AML-193 (cell line): ENCODE measurements around the gene EFCC1.

Experiments used
- DNase-seq, 2 experiments: peaks; one replicate each; lab custom pipeline; 2025; lab: John Stamatoyannopoulos, UW

Gene EFCC1

DNA sequence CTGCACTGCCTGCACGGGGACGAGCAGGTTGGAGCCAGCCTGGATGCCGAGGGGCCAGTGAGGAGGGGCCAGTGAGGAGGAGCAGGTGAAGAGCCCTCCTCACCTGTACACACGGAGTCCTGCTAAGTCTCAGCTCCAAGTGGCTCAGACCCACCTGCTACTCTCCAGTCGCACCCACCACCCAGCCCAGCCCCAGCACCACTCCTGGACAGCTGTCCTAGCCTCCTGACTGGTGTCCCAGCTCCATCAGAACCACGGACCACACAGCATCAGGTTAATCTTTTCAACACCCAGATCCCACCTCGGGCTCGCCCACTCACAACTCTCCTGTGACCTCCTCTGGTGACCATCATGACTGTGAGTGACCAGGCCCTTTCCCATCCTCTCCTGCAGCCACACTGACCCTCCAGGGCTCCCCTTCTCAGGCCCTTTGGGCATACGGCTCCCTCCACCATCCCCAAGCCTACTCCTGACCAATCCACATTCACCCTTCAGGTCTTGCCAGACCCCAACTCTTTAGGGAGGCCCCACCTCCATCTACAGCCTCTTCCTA lies 13.8 kb downstream of the EFCC1 start:
- DNase-seq = no peak

DNA sequence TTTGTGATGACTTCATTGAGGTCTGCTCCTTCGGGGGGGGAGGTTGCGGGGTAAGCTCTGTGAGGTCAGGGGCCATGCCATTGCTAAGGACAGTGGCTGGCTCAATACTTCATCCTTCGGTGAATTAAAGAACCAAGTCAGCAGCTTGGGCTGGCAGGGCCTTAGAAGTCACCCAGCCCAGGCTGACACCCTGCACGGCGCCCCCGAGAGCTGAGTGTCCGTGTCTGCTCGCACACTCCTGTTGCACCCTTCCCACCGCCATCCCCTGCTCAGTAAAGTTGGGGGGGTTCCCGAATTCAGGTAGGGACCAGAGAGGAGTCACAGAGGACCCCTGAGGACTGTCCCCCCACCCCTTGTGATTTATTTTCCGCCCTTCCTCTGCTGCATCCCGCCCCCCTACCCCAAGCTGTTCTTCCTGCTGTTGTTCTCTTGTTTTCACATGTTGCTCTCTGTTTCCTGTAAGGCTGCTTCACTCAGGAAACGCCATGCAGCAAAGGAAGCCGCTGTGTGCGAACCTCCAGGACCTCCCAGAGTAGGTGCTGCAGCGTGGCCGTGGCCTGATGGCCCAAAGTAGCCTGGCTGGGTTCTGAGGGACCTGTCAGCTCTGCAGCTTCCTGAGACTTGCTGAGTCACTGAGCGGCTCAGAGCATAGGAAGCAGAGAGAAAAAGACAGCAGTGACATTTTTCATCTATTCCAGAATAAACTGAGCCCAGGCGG lies 14.4 kb downstream of the EFCC1 start:
- DNase-seq = no peak

GRCh38 chr3:129016356-129016719 lies 15.2 kb downstream of the EFCC1 start:
- DNase-seq = peak in 1 of 2 experiments; percentile 20

DNA sequence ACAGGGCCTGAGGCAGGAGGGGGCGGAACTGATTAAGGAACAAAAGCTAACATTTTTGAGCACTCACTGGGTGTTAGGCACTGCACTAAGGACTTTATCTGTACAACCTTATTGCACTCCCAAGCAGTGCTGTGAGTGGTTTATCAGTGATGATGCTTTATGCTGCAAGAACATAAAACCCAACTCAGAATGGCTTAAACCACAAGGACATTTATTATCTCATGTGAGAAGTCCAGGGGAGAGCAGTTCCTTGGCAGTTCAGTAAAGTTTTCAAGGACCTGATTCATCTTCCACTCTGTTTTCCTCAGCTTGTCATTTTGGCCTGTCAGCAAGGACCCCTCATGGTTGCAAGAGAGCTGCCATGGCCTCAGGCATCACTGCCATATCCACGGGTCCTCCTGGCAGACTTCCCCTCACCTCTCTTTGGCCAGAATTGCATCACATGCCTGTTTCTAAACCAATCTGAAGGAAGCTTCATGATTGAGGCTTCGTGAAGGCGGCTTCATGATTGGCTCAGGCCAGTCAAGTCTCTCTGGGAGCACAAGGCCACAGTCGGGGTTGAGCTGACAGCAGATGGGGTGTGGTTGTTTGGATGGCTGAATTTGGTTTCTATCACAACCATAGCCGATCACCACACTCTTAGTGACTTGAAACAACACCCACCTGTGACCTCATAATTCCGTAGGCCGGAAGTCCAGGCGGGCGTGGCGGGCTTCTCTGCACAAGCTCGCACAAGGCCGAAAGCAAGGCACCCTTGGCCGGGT lies 15.8 kb downstream of the EFCC1 start:
- DNase-seq = no peak

DNA sequence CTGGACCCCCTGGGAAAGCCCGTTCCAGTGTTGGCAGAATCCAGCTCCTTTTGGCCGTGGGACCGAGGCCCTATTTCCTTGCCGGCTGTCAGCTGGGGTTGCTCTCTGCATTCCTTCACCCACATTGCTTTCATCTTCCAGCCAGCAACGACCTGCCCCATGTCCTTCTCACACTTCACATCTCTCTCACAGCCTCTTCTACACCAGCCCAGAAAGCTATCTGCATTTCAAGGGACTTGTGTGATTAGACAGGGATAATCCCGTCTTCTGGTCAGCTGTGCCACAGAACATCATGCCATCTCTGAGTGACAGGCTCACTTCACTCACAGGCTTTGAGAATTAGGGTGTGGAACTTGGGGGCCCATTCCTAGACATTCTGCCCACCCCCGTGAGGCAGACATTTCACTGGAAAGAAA lies 16.4 kb downstream of the EFCC1 start:
- DNase-seq = no peak

GRCh38 chr3:129018271-129018670 lies 17.2 kb downstream of the EFCC1 start:
- no peak for DNase-seq

GRCh38 chr3:129018751-129019150 lies 17.6 kb downstream of the EFCC1 start:
- no peak for DNase-seq

DNA sequence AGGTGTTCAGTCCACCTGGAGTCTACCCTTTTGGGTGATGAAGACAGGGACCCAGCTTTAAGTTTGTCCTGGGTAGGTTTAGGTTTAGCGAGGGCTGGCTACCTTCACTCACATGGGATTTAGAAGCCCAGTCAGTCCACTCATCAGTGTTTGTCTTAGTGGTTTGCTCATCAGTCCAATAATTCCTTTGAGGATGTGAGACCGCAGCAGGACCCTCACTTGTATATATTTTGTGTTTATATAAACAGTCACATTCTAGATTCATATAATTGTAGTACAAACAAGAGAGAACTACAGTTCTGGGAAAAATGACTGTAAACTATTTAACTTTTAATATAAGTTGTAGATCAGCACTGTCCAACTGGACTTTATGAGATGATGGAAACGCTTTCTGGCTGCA lies 18.2 kb downstream of the EFCC1 start:
- DNase-seq = no peak

DNA sequence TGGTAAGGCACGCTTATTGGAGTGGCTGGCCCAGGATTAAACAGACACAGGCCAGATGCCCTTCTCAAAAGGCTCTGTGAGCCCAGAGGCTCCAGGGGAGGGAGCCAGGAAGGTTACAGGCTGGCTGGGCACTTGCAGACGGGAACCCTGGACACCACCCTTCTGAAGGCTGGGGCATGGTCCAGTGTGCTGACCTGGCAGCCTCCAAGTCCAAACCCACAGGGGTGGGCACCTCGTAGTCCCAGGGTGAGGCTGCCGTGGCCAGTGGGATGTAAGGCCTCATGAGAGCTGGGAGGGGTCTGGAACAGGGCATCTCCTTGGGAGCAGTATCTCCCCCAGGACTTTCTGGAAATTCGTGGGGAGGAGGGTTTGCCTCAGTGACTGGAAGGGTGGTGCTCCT lies 19.6 kb downstream of the EFCC1 start:
- no peak for DNase-seq

- DNase-seq = no peak
Observed at GRCh38 chr3:129021140-129021551, 20.0 kb downstream of the EFCC1 start.

GRCh38 chr3:129022114-129023007 lies 21.3 kb downstream of the EFCC1 start:
- no peak for DNase-seq

- no peak for DNase-seq
Observed at GRCh38 chr3:129023008-129023358, 21.9 kb downstream of the EFCC1 start.

GRCh38 chr3:129023909-129024308 lies 22.8 kb downstream of the EFCC1 start:
- DNase-seq = peak; percentile 53 to 54

DNA sequence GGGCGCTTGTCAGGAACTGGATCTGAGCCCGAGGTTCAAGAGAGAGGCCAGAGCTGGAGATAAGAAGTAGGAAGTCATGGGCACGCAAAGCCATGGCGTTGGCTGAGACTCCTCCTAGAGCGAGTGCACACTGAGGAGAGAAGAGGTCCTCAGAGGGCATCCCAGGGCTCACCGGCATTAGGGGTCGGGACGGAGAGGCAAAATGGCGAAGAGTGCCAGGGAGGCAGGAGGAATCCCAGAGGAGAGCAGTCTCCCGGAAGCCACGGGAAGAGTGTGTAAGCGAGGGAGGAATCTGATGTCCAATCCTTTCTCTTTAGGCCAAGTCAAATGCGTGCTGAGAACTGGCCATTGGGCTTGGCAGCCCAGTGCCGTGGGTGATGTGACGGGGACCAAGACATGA lies 24.0 kb downstream of the EFCC1 start:
- DNase-seq = no peak

DNA sequence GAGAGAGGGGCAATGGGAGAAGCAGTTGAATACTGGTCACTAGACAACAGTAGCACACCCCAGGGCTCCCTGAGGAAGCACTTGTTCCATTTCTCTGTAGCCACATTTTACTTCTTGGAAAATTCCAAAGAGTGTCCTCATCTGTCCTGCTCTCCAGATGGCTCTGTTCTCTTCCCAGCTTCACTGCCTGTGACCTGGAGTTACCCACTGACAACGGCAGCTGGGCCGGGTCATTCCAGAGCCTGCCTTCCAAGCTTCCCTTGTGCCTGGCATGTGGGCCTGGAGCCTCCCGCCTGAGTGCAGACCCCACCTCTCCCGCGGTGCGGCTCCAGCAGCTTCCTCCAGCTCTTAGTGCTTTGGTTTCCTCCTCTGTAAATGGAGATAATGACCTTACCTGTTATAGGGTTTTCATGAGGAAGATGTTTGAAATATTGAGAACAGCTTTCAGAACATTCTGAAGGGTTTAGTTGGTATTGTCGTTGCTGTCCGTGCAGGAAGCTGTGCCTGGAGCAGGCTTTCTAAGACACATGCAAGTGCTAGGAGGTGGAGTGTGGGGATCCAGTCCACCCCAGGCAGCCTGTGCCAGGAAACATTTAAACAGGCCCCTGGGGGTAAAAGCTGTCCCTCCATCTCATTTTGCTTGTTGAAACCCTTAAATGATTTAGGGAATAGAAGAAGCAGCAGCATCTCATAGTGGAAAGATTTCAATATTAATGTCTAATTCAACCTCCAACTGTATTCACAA lies 24.8 kb downstream of the EFCC1 start:
- DNase-seq = no peak

DNA sequence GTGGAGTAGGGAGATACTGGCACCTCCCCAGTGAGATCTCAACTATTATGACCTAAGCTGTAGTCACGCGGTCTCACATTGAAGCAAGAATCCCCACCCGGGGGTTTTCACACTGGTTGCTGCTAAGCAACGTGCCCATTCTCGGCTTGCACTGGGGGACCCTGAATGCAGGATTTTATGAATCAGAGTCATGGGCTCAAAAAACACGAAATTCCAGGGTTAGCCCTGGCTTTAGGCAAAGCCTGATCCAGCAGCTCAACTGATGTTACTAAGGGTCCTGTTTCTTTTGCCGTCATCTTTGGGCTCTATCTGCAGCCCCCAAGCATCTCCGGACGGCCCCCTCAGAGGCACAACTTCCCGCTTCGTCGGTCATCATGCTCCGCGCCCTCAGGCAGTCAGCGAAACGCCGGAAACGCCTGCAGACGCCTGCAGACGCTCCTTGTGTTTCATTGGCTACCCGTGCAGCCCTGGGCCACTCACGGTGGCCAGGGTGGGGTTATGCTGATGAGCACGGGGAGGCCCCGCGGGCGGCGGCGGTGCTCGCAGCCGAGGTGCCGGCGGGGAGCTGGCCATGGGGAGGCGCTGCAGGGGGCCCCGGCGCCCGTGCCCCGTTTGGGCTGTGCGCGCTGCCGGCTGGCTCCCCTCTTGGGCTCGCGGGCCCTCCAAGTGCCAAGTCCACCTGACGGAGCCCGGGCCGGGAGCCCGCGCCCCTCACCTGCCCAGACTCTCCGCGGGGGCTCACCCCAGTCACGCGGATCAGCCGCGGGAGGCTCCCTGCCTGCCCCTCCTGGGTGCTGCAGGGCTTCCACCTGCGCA lies 25.8 kb downstream of the EFCC1 start:
- peak; percentile 96 for DNase-seq

DNA sequence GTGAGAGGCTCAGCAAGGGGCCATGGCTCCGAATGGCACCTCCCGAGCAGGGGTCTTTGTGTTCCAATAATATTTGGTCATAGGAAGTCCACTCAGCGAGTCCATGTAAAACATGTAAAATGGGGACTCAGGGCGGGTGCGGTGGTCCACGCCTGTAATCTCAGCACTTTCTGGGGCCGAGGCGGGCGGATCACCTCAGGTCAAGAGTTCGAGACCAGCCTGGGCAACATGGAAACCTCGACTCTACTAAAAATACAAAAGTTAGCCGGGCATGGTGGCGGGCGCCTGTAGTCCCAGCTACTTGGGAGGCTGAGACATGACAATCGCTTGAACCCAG lies 26.4 kb downstream of the EFCC1 start:
- DNase-seq = no peak

DNA sequence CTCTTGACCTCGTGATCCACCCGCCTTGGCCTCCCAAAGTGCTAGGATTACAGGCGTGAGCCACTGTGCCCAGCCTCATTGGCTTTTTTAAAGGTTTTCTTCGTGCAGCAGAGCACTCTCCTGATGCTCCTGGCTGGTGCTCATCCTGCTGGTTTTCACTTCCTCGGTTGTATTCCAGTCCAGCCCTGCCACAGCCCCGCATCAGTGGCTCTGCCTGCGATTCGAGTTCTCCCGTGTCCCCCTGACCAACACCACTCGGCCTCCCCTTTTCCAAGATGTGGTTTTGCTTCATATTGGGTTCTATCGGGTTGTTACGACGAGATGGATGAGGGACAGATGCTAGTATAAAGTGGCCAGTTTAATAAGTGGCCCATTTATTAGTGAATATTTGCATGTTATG lies 27.8 kb downstream of the EFCC1 start:
- DNase-seq = no peak

GRCh38 chr3:129030611-129031010 lies 29.5 kb downstream of the EFCC1 start:
- DNase-seq = no peak

- no peak for DNase-seq
Observed at GRCh38 chr3:129031476-129032215, 30.5 kb downstream of the EFCC1 start.
